Activated T-cell treated with anti-CD3 and anti-CD28 coated beads, Interleukin-2, amount 50 U/mL, for 1 hour (primary cell): ENCODE results near the gene CDIPT.
"Not testable (repeated sequence)": the region's sequence is repeated elsewhere in the genome, so short reads cannot be mapped to it uniquely, and the experiment has no call there.

Source experiments
- DNase-seq: peaks from one replicate; pipeline ENCODE4 v3.0.0-alpha.2; 2020

Gene CDIPT, protein sequence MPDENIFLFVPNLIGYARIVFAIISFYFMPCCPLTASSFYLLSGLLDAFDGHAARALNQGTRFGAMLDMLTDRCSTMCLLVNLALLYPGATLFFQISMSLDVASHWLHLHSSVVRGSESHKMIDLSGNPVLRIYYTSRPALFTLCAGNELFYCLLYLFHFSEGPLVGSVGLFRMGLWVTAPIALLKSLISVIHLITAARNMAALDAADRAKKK

DNA sequence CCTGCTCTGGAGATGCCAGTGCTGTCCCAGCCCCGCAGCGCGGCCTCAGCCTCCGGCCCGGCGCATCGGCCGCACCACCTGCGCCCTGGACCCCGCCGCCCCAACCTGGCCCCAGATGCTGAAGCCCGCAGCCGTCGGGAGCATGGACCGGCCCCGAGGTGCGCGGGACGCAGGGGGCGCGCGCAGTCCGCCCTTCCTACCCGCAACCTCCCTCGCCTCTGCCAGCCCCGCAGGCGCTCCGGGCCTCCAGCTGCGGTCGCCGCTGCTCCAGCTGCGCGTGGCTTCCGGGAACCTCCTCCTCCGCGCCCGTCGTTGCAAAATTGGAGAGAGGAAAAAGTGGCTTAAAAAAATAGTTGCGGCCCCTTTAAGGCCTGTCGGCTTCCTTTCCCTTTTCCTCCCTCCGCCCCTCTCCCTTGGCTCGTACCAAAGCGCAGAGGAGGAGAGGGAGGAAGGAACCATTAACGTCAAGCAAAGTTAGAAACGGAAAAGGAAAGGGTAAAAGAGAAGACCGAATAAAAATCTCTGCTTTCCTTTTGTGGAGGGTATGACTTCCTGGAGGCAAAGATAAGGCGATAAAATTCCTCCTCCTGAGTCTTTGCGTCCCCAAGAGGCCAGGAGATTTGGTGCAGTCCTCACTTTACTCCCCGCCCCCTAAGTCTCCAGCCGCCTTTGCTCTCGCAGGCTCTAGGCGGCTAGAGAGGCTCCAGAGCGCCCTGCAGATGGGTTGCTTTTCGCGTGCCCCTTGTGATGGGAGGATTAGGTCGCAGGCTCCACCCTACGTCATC, at the start of gene CDIPT:
Gene CDIPT (minus strand): TSS at position 343 of the 785 bp plus-strand sequence. CDS start 369 bp downstream, outside the sequence.
- DNase-seq = peak; percentile 92

DNA sequence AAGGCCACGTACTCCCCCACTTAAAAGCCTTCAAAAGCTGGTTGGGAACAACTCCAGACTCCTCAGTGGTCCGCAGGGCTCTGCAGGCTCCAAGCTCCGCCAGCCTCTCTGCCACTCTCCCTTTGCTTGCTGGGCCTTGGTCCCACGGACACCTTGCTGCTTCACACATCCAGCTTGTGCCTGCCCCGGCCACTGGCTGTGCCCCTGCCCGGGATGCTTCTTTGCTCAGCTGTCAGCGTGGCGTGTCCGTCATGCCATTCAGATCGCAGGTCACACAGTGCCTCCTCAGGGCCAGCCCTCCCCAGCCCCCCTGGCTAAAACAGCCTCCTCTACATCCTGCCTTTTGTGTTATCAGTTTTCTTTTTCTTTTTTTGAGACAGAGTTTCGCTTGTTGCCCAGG, 49.1 kb upstream of the CDIPT start:
- DNase-seq = no peak

DNA sequence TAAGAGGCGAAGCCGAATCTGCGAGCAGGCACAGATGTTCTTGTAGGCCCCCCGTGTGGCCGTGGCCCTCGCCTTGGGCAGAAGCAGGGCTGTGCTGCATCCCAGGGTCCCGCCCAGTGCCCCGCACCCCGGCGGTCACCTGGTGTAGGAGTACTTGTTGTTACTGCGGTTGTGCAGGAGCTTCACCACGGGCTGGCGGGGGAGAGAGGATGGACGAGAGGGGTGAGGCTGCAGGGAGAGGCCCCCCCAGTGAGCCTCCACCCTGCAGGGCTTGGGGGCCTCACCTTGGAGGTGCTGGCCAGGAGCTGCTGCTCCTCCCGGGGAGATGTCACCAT, 48.6 kb upstream of the CDIPT start:
- no peak for DNase-seq

DNA sequence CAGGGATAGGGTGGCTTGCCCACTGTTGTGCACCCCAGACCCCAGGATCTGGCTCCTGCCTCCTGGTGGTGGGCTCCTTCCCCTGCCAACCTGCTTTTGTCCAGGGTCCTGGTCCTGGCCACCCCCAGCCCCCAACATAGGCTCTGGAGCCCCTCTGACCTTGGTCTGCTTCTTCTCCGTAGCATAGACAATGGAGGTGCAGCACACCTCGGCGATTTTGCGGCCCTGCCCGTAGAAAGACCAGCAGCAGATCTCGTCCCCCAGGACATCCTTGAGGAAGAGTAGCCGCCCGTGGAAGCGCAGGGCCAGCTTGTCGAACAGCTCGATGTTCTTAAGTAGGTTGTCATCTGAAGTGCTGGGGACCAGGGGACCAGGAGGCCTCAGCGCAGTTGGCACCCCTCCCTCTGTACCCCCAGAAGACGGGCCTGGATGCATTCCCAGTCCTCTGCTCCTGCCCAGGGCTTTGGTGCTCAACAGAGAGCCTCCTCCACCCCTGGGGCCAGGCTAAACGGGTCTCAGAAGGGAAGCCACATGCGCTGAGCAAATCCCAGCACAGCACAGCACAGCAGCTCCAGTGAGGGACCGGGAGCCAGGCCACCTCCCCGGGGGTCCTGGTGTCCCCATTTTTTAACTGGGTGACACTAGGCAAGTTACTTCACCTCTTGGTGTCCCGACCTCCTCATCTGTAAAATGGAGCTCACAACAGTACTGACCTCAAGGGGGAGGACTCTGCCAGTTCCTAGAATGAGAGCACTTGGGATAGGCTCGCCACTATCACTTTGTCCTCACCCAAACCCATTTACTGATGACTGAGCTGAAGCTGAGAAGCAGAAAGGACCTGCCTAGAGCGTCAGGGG, 48.0 kb upstream of the CDIPT start:
- no peak for DNase-seq

DNA sequence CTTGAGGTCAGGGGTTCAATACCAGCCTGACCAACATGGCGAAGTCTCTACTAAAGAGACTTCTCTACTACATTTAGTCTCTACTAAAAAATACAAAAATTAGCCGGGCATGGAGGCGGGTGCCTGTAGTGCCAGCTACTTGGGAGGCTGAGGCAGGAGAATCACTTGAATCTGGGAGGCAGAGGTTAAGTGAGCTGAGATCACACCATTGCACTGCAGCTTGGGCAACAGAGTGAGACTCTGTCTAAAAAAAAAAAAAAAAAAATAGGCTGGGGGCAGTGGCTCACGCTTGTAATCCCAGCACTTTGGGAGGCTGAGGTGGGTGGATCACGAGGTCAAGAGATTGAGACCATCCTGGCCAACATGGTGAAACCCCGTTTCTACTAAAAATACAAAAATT, 46.8 kb upstream of the CDIPT start:
- DNase-seq = not testable (repeated sequence)

DNA sequence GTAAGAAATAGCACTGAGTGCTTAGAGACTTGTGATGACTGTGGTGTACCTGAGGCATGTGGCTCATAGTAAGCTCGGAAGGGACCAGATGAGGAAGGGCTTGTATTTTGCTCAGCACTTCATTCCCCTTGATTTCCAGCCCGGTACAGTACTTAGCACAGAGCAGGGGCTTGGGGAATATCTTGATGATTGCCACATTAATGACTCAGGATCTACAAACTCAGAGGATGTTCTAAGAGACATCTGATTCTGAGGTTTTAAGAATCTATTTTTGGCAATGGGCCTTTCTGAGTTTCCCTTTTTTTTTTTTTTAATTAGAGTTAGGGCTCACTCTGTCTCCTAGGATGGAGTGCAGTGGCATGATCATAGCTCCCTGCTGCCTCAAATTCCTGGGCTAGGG, 46.4 kb upstream of the CDIPT start:
- DNase-seq = no peak

DNA sequence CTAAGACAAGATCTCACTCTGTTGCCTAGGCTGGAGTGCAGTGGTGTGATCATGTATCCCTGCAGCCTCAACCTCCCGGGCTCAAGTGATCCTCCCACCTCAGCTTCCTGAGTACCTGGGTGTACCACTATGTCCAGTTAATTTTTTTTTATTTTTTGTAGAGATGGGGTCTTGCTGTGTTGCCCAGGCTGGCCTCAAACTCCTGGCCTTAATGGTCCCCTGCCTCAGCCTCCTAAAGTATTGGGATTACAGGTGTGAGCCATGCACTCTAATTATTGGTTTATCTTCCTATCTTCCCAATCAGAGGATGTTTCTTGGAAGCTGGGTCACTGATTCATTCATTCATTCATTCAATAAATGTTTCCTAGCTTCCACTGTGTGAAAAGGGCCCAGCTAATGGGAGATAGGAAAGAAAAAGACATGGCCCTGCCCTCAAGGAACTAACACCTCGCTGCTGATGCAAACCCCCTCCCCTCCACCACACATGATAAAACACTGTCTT, 45.7 kb upstream of the CDIPT start:
- no peak for DNase-seq

DNA sequence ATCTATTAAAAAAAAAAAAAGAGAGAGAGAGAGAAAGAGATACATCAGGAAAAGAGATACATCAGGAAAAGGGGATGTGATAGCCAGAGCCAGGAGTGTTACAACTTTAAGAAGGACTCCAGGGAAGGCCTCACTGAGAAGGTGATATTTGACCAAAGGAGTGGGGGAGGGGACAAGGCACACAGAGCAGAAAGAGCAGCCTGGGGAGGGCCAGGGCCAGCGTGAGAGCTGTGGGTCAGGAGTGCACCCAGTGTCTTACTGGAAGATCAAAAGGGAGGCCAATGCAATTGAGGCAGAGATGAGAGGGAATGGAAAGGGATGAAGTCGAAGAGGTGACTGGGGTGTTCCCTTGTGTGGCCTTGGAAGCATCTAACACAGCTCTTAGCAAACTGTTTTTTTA, 44.9 kb upstream of the CDIPT start:
- DNase-seq = no peak

DNA sequence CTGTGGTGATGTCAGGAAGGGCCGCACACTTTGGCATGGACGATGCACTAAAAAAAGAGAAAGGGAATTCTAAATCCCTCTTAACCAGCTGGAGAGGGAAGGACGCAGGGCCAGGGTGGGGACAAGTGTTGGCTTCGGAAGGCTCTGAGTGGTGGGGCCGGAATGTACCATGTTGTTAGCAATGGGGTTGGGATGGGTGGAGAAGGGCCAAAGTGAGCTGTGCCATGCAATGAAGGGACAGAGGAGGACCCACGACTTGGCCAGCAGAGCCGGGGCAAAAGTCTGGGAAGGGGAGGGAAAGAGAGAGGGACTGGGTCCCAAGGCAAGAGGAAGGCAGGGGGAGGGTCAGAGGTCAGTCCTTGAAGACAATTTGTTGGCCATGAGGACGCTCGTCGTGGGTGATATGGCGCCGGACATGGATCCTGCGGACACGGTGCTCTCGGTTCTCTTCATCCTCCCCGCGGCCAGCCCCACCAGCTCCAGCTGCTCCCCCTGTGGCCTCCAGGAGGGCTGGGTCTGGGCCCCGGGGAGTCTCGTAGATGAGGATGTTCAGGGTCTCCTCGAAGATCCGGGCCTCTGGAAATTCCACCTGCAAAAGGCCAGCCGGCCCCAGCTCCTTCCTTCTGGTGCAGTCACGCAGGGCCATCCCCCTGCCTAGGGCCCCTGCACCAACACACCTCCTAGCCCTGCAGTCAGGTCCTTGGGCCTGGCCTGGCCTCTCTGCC, 43.7 kb upstream of the CDIPT start:
- no peak for DNase-seq

DNA sequence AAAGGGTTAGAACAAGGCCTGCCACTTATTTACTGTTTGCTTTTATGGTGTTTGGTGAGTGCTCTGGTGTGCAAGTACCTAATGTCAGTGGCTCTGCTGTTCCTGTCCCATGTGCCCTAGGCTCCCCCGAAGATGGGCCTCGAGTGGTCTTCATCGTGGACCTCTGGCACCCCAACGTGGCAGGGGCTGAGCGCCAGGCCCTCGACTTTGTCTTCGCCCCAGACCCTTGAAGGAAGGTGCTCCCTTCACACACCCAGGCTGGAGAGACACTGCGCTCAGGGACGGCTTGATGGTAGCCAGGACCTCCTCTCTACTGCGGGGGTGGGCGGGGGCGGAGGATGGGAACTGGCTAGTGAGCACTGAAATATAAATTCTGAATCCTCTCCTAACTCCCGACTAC, 42.6 kb upstream of the CDIPT start:
- no peak for DNase-seq

DNA sequence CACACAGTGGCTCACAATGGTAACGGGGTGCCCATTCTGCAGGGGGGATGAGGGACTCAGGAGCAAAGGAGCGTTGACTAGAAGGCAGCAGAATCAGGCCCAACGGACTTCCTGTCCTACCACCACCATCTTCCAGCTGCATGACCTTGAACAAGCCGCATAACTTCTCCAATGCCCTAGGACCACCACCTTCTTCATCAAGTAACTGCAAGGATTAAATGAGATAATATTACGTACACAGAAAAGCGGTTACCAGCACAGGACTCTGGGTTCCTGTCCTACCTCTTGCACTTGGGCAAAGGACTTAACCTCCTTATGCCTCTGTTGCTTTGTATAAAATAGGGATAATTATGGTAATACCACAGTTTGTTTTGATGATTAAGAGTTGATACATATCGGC, 41.9 kb upstream of the CDIPT start:
- DNase-seq = no peak

DNA sequence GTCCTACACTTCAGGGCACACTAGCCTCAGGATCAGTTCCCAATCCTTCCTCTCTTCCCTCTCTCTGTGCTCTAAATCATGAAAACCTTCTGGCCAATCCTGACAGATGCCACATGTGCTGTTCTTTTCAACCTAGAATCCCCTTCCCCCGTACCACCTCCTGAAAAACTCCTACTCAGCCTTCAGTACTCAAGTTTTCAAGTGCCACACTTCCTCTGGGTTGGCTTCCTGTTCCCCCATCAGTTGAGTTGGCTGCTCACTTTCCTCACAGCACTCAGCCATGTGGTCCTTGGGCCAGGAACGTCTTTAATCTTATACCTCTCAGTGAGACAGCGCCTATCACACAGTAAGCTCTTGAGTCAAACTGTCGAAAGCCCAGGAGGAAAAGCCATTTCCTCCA, 40.6 kb upstream of the CDIPT start:
- DNase-seq = no peak

DNA sequence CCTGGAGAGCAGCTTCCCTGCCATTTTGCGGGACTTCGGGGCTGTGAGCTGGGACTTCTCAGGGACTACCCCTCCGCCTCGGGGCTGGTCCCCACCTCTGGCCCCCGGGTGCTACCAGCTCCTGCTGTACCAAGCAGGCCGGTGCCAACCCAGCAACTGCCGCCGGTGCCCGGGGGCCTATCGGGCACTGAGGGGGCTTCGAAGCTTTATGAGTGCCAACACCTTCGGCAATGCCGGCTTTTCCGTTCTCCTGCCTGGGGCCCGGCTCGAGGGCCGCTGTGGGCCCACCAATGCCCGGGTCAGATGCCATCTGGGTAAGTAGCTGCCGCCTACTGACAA, 38.5 kb upstream of the CDIPT start:
- no peak for DNase-seq

DNA sequence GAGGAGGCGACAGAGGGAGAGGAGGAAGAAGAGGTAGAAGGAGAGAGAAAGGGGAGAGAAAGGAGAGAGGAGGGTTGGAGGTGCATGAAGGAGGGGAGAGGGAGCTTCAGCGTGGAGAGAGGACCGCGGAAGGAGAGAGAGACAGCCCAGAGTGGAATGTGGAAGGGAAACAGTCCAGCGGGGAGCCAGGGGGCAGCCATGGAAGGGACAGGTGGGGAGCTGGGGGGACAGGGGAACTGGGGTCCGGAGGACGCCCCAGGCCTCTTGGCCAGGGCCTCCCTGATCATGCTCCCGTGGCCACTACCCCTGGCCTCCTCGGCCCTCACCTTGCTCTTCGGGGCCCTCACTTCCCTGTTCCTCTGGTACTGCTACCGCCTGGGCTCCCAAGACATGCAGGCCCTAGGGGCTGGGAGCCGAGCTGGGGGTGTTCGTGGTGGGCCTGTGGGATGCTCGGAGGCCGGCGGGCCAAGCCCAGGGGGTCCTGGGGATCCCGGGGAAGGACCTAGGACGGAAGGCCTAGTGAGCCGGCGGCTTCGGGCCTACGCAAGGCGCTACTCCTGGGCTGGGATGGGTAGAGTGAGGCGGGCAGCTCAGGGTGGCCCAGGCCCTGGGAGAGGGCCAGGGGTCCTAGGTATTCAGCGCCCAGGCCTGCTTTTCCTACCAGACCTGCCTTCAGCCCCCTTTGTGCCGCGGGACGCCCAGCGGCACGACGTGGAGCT, 38.0 kb upstream of the CDIPT start:
- no peak for DNase-seq

DNA sequence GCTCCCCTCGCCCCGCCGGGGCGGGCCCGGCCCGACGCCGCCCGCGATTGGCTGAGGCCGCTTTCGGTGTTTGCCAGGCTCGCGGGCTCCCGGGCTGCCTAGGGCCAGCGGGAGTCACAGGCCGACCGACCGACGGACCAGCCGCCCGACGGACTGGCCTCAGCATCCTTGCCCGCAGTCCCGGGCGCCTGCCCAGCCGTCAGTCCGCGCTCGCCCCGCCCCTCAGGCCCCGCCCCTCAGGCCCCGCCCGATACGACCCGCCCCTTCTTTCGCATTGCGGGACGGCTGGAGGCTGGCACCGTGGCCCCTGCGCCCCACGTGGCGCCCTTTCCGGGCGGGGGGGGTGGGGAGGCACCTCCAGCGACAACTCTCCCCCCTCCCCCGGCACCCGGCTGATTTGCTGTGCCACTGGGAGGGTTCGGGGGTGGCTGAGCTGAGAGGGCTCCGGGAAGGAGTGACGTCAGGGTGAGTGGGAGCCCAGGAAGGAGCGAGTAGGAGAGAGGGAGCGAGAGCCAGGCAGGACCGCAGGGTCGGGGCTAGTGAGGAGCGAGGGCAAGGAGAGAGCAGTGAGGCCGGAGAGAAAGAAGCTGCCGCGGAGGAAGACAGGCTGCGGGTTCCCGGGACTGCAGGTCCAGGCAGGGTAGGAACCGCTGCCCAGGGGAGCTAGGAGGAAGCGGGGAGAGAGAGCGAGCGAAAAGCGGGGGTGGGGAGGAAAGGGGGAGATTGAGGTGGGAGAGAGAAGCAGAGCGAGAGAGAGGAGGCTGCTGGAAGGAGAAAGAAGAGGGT, 37.3 kb upstream of the CDIPT start, which contains the start of gene ASPHD1:
Gene ASPHD1 (plus strand): TSS at position 387 of the 786 bp plus-strand sequence. CDS start 484 bp downstream, outside the sequence.
- peak; percentile 89 for DNase-seq

DNA sequence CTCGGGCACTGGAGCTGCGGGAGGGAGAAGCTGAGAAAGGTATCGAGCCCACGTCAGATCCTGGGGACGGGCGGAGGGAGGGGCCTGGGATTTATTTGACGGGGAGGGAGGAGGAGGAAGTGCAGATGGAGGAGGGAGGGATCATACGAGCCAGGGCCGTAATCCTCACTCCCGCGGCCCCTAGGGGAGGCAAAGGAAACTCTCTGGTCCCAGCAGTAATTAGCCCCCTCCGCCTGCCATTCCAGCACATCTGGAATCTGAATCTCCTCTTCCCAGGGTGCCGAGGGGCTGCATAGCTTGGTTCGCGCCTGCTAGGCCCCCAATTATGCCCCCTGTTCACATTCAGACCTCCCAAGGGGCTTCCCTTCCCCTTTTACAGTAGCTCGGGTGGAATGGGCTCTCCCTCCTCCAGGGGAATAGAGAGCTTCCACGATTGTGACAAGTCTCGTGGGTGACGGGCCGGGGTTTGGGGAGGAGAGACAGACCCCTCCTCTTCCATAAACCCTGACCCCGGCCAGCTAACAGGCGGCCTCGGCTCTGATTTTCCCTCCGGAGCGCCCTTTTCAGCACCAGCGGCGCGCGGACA, 36.6 kb upstream of the CDIPT start, which contains the start of gene SEZ6L2:
Gene SEZ6L2 (minus strand): TSS at position 35 of the 586 bp plus-strand sequence. CDS start 531 bp downstream, outside the sequence.
- DNase-seq = no peak

DNA sequence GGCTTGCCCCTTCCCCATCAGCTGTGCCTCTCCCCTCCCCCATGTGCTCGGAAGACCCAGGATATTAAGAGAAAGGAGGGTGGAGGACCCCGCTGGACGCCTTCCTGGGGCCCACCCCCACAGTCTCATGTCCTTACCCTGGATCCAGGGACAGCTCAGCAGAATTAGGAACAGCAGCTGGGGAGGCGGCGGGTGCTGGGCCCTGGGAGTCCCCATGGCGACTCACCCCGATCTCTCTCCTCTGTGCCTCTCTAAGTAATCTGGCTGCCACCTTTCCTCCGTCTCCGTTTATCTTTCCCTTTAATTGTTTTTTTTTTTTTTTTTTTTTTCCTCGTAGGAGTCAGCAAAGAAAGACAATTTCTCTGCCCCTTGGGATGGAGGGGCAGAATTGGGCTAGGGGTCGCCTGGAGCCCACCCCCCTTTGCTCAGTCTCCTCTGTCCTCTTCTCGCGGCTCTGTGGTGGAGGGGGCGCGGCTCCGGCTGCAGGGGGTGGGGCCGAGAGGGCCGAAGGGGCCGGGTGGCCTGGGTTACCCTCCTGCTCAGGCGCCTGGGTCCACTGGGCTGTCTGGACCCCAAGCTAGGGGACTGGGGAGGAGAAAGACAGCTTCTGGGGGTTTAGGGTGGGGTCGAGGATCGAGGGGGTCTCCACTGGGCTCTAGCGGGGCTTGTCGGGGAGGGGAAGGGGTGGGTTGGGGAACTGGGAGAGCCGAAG, 35.9 kb upstream of the CDIPT start:
- no peak for DNase-seq

DNA sequence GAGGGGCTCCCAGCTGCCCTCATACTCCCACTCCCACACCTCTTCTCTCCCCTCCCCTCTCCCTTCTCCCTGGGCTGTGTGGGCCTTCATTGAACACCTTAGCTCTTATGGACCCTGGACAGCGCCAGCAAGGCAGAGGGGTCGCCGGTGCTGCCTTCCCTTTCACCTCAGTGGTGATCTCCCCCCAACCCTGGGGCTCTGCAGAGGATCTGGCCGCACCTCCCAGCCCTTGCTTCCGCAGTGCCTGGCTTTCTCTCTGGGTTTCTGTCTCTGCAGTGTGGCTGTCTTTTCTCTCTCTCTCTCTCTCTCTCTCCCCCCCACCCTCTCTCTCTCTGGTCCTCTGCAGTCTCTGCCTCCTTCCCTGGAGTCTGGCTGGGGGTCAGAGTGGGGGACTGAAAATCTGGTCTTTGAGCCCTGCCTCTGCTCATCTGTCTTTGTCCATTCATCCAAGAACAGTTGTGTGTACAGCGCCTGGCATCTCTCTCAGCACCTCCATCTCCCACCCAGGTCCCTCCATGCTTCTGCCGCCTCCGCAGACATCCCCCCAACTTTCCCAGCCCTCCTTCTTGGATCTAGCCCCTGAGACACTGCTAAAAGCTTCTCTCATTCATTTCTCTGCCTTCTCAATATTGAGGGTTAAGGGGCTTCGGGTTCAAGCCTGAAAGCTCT, 35.2 kb upstream of the CDIPT start:
- no peak for DNase-seq

DNA sequence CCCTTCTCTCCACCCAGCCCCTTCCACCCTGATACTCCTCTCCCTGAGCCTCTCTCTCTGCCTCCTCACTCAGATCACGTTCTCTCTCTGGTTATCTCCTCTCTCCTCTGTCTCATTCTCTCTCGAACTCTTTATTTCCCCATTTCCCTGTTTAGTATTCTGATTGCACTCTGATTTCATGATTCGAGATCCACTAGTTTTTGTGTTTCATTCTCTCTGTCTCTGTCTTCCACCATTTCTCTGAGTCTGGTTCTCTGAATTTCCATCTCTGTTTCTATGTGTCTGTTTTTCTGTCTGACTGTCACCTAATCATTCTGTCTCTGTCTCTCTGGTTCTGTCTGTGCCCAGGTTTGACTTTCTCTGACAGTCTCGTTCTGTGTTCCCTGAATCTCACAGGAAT, 34.3 kb upstream of the CDIPT start:
- DNase-seq = no peak

DNA sequence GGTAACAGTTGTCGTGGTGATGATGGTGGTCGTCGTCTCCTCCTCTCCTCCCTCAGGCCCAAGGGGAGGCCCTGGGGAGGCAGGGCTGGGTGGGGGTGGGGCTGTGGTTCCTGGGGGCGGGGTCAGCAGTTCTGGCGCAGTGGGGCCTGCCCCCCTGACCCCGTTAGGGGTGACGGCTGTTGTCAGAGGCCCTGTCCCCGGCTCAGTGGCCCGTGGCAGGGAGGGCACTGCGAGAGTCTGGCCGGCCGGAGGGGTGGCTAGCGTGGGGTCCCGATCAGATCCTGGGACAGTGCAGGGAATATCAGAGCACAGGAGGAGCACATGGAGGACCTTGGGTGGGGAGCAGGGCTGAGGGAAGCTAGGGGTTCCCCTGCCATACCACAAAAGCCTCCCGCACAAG, 33.8 kb upstream of the CDIPT start:
- no peak for DNase-seq
